Measurements from ENCODE around the gene DDX10. TPM values are rescaled to one million over a fixed set of nuclear protein-coding genes. Genes with fewer than 3 reads are reported as not detected.

The DDX10 gene
- polyA plus RNA-seq, 1 donor: 20.7 TPM

GRCh38 chr11:108906329-108906728, 241.5 kb downstream of the DDX10 start:
- no peak for DNase-seq (ENCODE audit: low read depth)

- DNase-seq (ENCODE audit: low read depth): no peak
Measured at GRCh38 chr11:108906826-108907225, 242.0 kb downstream of the DDX10 start.

- no peak for DNase-seq (ENCODE audit: low read depth)
Measured at GRCh38 chr11:108909041-108909440, 244.2 kb downstream of the DDX10 start.

GRCh38 chr11:108909921-108910320, 245.1 kb downstream of the DDX10 start:
- no peak for DNase-seq (ENCODE audit: low read depth)

- DNase-seq (ENCODE audit: low read depth): no peak
Measured at GRCh38 chr11:108912581-108912980, 247.7 kb downstream of the DDX10 start.

GRCh38 chr11:108913204-108913603, 248.3 kb downstream of the DDX10 start:
- no peak for DNase-seq (ENCODE audit: low read depth)

GRCh38 chr11:108914211-108914610, 249.3 kb downstream of the DDX10 start:
- DNase-seq (ENCODE audit: low read depth): no peak

- no peak for DNase-seq (ENCODE audit: low read depth)
Measured at GRCh38 chr11:108914981-108915380, 250.1 kb downstream of the DDX10 start.

- DNase-seq (ENCODE audit: low read depth): no peak
Measured at GRCh38 chr11:108915666-108916065, 250.8 kb downstream of the DDX10 start.

- DNase-seq (ENCODE audit: low read depth): no peak
Measured at GRCh38 chr11:108916290-108916689, 251.4 kb downstream of the DDX10 start.

- no peak for DNase-seq (ENCODE audit: low read depth)
Measured at GRCh38 chr11:108916935-108917334, 252.1 kb downstream of the DDX10 start.

- no peak for DNase-seq (ENCODE audit: low read depth)
Measured at GRCh38 chr11:108921211-108921610, 256.3 kb downstream of the DDX10 start.

- DNase-seq (ENCODE audit: low read depth): no peak
Measured at GRCh38 chr11:108922241-108922640, 257.4 kb downstream of the DDX10 start.

GRCh38 chr11:108923413-108923812, 258.5 kb downstream of the DDX10 start:
- DNase-seq (ENCODE audit: low read depth): no peak

GRCh38 chr11:108926171-108926840, 261.4 kb downstream of the DDX10 start:
- DNase-seq (ENCODE audit: low read depth): no peak

- DNase-seq (ENCODE audit: low read depth): no peak
Measured at GRCh38 chr11:108926841-108927577, 262.1 kb downstream of the DDX10 start.

- no peak for DNase-seq (ENCODE audit: low read depth)
Measured at GRCh38 chr11:108927791-108928545, 263.1 kb downstream of the DDX10 start.

- no peak for DNase-seq (ENCODE audit: low read depth)
Measured at GRCh38 chr11:108929241-108929640, 264.4 kb downstream of the DDX10 start.

GRCh38 chr11:108931168-108931567, 266.3 kb downstream of the DDX10 start:
- no peak for DNase-seq (ENCODE audit: low read depth)

- no peak for DNase-seq (ENCODE audit: low read depth)
Measured at GRCh38 chr11:108933630-108934029, 268.8 kb downstream of the DDX10 start.

GRCh38 chr11:108934289-108934688, 269.4 kb downstream of the DDX10 start:
- DNase-seq (ENCODE audit: low read depth): no peak

GRCh38 chr11:108934696-108935095, 269.8 kb downstream of the DDX10 start:
- no peak for DNase-seq (ENCODE audit: low read depth)

- no peak for DNase-seq (ENCODE audit: low read depth)
Measured at GRCh38 chr11:108937746-108938145, 272.9 kb downstream of the DDX10 start.
